ENCODE data around the gene LIPG. TPM values are rescaled to one million over a fixed set of nuclear protein-coding genes. Genes with fewer than 3 reads are reported as not detected.
"Not testable (repeated sequence)": the region's sequence is repeated elsewhere in the genome, so short reads cannot be mapped to it uniquely, and the experiment has no call there.

Gene LIPG
- total RNA-seq, 1 experiment from 2014 or later: 6.1 TPM

- no peak overlapping the region for H3K23ac ChIP-seq (ENCODE audit: insufficient read length, low read depth, low read length)
- H3K4me1 ChIP-seq (ENCODE audit: insufficient read depth, low read length): peaks cover 10% of the 10 kb centered on the region
- H3K79me1 ChIP-seq (ENCODE audit: insufficient read depth, low read depth, low read length, poor library complexity, severe bottlenecking): no peaks in the 10 kb centered on the region
- H4K8ac ChIP-seq (replicated peaks; ENCODE audit: insufficient read length, low read depth, low read length): no peak overlapping the region
- WGBS (ENCODE audit: extremely low coverage, insufficient read length, low lambda C conversion rate): no CpG with 5 or more reads among the region's 9 CpGs
- peaks cover 27 to 28% of the 10 kb centered on the region in 2 experiments for H3K4me1 Mint-ChIP-seq
- no peaks in the 10 kb centered on the region for H3K27me3 ChIP-seq (ENCODE audit: insufficient read depth, low read length)
- no peak overlapping the region for H4K91ac ChIP-seq (ENCODE audit: insufficient read length, low read depth, low read length)
- H2BK15ac ChIP-seq (ENCODE audit: low read depth, low read length): no peak overlapping the region
- no peak overlapping the region for H3K27ac ChIP-seq (ENCODE audit: insufficient read length, low read depth, low read length)
- no peak overlapping the region for H2AFZ ChIP-seq (ENCODE audit: low read length)
- no peak overlapping the region for H2AK5ac ChIP-seq (ENCODE audit: insufficient read length, low read length)
- H3K14ac ChIP-seq (ENCODE audit: insufficient read depth, low read length): no peak overlapping the region
- H2BK12ac ChIP-seq (ENCODE audit: insufficient read length, low read depth, low read length): no peak overlapping the region
- H3K36me3 Mint-ChIP-seq (ENCODE audit: insufficient read depth in 1 of 3, low read depth in 3 of 3): no peaks in the 10 kb centered on the region; a peak in 1 of 7 replicates
- H4K20me1 ChIP-seq (ENCODE audit: control insufficient read depth, insufficient read depth, insufficient read length): no peaks in the 10 kb centered on the region
- H2BK20ac ChIP-seq (ENCODE audit: low read depth, low read length, poor library complexity, severe bottlenecking): no peak overlapping the region
- H3K27me3 Mint-ChIP-seq (ENCODE audit: low read depth): no peaks in the 10 kb centered on the region
- peaks cover 0 to 4% of the 10 kb centered on the region in 2 experiments; a peak in 1 of 5 replicates for H3K9me3 Mint-ChIP-seq
- H4K5ac ChIP-seq (ENCODE audit: insufficient read length, low read depth, low read length): no peak overlapping the region
- no peak overlapping the region for H3K4me2 ChIP-seq (ENCODE audit: insufficient read depth, insufficient read length, low read length)
- H3K56ac ChIP-seq (ENCODE audit: insufficient read length, low read depth, low read length): no peak overlapping the region
- no peak overlapping the region for H2BK5ac ChIP-seq (ENCODE audit: insufficient read length, low read length)
- H3K27ac Mint-ChIP-seq: no peak overlapping the region; a peak in 1 of 7 replicates
- H2BK120ac ChIP-seq (ENCODE audit: low read depth, low read length, poor library complexity, severe bottlenecking): no peak overlapping the region
- H3K23me2 ChIP-seq (ENCODE audit: insufficient read length, low read depth, low read length, poor library complexity, severe bottlenecking): no peaks in the 10 kb centered on the region
- no peak overlapping the region for H3K4me3 Mint-ChIP-seq
- H3K18ac ChIP-seq (ENCODE audit: insufficient read length, low read depth, low read length): no peak overlapping the region
- no peak overlapping the region for H3K9ac ChIP-seq (ENCODE audit: extremely low read depth, insufficient read length, low read length)
- no peak overlapping the region for H3T11ph ChIP-seq (ENCODE audit: low read length)
- H3K9me3 ChIP-seq (ENCODE audit: control insufficient read depth, low read depth, low read length): no peaks in the 10 kb centered on the region
- no peak for DNase-seq
- TF ChIP-seq, protein P1, sequence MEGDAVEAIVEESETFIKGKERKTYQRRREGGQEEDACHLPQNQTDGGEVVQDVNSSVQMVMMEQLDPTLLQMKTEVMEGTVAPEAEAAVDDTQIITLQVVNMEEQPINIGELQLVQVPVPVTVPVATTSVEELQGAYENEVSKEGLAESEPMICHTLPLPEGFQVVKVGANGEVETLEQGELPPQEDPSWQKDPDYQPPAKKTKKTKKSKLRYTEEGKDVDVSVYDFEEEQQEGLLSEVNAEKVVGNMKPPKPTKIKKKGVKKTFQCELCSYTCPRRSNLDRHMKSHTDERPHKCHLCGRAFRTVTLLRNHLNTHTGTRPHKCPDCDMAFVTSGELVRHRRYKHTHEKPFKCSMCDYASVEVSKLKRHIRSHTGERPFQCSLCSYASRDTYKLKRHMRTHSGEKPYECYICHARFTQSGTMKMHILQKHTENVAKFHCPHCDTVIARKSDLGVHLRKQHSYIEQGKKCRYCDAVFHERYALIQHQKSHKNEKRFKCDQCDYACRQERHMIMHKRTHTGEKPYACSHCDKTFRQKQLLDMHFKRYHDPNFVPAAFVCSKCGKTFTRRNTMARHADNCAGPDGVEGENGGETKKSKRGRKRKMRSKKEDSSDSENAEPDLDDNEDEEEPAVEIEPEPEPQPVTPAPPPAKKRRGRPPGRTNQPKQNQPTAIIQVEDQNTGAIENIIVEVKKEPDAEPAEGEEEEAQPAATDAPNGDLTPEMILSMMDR (conservative IDR thresholded peaks at IDR 0.05): no peak
- no peak overlapping the region for H3K4ac ChIP-seq (ENCODE audit: low read depth, low read length)
- no peaks in the 10 kb centered on the region for H3K79me2 ChIP-seq (ENCODE audit: insufficient read depth, low read length)
Measured at GRCh38 chr18:49514577-49514976, 47.3 kb upstream of the LIPG start.

GRCh38 chr18:49515003-49515402 is 46.9 kb upstream of the LIPG start:
- not testable (repeated sequence) for H3T11ph ChIP-seq (ENCODE audit: low read length); H3K4ac ChIP-seq (ENCODE audit: low read depth, low read length); H3K23ac ChIP-seq (ENCODE audit: insufficient read length, low read depth, low read length); H3K9ac ChIP-seq (ENCODE audit: extremely low read depth, insufficient read length, low read length); H4K20me1 ChIP-seq (ENCODE audit: control insufficient read depth, insufficient read depth, insufficient read length); H2BK120ac ChIP-seq (ENCODE audit: low read depth, low read length, poor library complexity, severe bottlenecking); H3K23me2 ChIP-seq (ENCODE audit: insufficient read length, low read depth, low read length, poor library complexity, severe bottlenecking); H3K56ac ChIP-seq (ENCODE audit: insufficient read length, low read depth, low read length); H3K18ac ChIP-seq (ENCODE audit: insufficient read length, low read depth, low read length); H3K9me3 Mint-ChIP-seq; H3K4me2 ChIP-seq (ENCODE audit: insufficient read depth, insufficient read length, low read length); H2AFZ ChIP-seq (ENCODE audit: low read length); H3K27me3 ChIP-seq (ENCODE audit: insufficient read depth, low read length); H3K14ac ChIP-seq (ENCODE audit: insufficient read depth, low read length); H3K4me3 Mint-ChIP-seq; DNase-seq; H3K9me3 ChIP-seq (ENCODE audit: control insufficient read depth, low read depth, low read length); H3K36me3 Mint-ChIP-seq (ENCODE audit: insufficient read depth in 1 of 3, low read depth in 3 of 3); H4K91ac ChIP-seq (ENCODE audit: insufficient read length, low read depth, low read length); H2BK12ac ChIP-seq (ENCODE audit: insufficient read length, low read depth, low read length); H4K5ac ChIP-seq (ENCODE audit: insufficient read length, low read depth, low read length); H3K27me3 Mint-ChIP-seq (ENCODE audit: low read depth); H2BK20ac ChIP-seq (ENCODE audit: low read depth, low read length, poor library complexity, severe bottlenecking); H3K79me1 ChIP-seq (ENCODE audit: insufficient read depth, low read depth, low read length, poor library complexity, severe bottlenecking); H4K8ac ChIP-seq (replicated peaks; ENCODE audit: insufficient read length, low read depth, low read length); H2AK5ac ChIP-seq (ENCODE audit: insufficient read length, low read length); H2BK15ac ChIP-seq (ENCODE audit: low read depth, low read length); H3K27ac ChIP-seq (ENCODE audit: insufficient read length, low read depth, low read length); H3K79me2 ChIP-seq (ENCODE audit: insufficient read depth, low read length); H2BK5ac ChIP-seq (ENCODE audit: insufficient read length, low read length)
- H3K4me1 ChIP-seq (ENCODE audit: insufficient read depth, low read length): peaks cover 10% of the 10 kb centered on the region
- peaks cover 31% of the 10 kb centered on the region in 2 experiments for H3K4me1 Mint-ChIP-seq
- peak overlapping the region in 1 of 3 experiments; percentile 74; a peak in 1 of 7 replicates for H3K27ac Mint-ChIP-seq
- whole genome bisulfite sequencing (ENCODE audit: extremely low coverage, insufficient read length, low lambda C conversion rate): no CpG with 5 or more reads among the region's 5 CpGs
